ENCODE data around the gene NPR3.

The NPR3 gene

DNA sequence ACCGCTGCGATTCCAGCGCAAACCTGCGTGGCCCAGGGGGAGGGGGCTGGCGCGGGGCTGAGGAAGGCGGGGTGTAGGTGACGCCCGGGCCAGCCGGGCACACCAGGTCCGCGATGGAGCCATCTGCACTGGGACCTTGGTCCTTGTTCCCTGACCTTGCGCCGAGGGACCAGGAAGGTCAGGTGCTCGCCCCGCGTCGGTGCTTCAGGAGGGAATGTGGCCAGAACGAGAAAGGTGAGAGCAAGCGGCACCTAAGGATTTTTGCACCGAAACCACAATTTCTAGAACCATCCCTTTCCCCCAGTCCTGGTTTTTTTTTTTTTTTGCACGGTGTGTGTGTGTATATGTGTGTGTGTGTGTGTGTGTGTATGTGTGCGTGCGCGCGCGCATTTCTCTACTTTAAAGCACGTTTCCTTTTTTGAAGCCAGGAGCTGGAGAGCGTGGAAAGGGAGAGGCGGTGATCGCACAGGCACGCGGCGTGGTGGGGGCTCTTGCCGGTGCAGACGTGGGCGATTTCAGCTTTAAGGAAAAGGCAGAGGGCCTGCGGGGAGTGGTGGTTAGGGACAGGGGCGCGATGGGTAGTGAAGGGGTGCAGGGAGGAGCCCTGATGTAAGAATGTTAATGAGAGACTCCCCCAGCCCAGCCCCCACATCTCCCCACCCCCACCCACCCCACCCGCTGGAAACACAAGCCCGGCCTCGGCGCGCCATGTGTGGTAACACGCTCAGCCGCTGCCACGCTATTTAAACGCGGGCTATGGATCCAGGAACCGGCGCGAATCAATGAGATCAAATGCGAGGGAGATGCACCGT, at the start of gene NPR3:
NPR3 (plus strand) TSS at position 772 of the 812 bp plus-strand sequence. CDS start 456 bp downstream, outside the sequence.
- no peak for DNase-seq

- no peak for DNase-seq
Observed at GRCh38 chr5:32664523-32664922, 46.6 kb upstream of the NPR3 start.

DNA sequence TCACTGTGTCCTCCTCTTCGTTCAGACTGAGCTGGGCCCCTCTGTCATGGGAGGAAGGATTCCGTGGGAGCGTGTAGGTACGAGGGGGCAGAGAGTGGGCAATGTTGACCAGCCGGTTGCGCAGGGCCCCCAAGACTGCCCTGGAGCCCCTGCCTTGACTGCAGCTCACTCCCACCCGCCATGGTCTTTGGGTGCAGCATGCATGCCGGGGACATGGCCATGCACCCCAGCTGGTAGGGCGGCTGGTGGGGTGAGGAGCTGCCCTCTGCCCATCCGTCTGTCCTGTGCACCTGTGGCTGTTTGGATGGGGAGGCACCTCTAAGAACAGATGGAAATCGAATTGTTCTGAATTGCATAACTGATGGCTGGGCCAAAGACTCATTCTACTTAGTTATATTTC, 42.6 kb upstream of the NPR3 start:
- no peak for DNase-seq

DNA sequence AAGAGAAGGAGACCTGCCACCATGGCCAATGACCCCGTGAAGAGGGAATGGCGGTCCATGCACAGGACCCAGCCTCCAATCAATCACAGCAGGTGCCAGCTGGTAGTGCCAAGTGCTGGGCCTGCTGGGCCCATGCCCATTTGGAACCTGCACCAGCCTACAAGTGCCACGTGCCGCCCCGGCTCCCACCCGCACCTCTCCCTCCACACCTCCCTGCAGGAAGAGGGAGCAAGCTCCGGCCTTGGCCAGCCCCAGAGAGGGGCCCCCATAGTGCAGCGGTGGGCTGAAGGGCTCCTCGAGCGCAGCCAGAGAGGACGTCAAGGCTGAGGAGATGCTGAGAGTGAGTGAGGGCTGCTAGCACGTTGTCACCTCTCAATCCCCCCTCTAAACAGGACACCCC, 37.8 kb upstream of the NPR3 start:
- no peak for DNase-seq

DNA sequence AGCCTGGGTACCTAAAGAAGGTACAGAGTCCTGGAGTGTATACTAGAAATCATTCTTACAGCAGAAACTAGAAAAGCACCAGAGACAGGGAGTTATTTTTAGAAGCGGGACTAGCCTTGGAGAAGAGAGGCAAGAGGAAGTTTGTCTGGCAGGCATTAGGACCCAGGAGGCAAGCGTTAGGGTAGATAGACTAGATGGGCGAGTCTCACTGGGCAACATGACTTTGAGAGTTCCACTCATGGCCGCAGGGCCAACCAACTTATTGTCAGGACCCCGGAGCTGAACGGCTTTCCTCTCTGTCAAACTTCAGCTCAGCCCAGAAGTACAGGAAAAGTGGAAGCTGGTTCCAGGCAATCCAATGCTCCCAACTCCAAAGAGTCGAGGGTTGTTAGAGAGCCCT, 34.1 kb upstream of the NPR3 start:
- DNase-seq, result no peak

- no peak for DNase-seq
Observed at GRCh38 chr5:32678472-32678871, 32.6 kb upstream of the NPR3 start.

- no peak for DNase-seq
Observed at GRCh38 chr5:32679218-32679617, 31.9 kb upstream of the NPR3 start.

GRCh38 chr5:32680183-32680582, 30.9 kb upstream of the NPR3 start:
- DNase-seq, result no peak

DNA sequence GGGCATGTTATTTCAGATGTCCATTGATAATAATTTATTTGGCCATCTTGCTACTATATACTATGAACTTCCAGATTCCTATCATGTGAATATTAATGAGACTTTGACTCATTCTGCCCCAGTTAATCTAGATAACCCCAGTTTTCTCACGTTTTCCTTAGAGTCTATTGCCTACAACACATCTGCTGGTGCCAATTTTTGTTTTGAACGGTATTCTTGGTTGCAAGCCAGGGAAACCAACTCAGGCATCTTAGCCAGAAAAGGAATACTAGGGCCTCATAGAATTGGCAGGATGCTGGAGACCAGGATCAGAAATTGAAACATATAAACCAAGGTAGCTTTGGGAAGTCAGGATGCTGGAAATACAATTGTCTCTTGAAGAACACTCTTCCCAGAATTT, 28.0 kb upstream of the NPR3 start:
- no peak for DNase-seq

GRCh38 chr5:32684260-32684659, 26.9 kb upstream of the NPR3 start:
- no peak for DNase-seq

GRCh38 chr5:32686799-32687498, 24.2 kb upstream of the NPR3 start:
- no peak for DNase-seq

GRCh38 chr5:32687499-32687831, 23.7 kb upstream of the NPR3 start:
- no peak for DNase-seq

DNA sequence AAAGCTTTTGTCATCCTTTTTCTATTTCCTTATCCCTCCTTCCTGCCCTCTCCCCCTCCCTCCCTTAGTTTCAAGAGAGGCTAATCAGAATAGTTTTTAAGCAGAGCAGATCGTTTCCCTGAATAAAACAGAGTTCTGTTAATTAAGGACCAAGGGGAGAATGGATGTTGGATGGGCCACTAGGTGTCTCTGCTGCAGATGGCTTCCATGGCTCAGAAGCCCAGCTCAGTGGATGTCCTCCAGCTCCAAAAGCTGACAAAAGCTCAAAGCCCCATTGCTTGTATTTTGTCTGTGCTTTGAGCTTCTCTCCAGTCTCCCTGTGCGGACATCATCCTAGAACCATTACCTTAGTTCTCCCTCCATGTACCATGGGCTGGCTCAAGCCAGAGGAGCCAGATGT, 21.0 kb upstream of the NPR3 start:
- no peak for DNase-seq

- DNase-seq, result no peak
Observed at GRCh38 chr5:32690666-32691065, 20.5 kb upstream of the NPR3 start.

- DNase-seq, result no peak
Observed at GRCh38 chr5:32692036-32692746, 18.9 kb upstream of the NPR3 start.

GRCh38 chr5:32703957-32704356, 7.2 kb upstream of the NPR3 start:
- no peak for DNase-seq

DNA sequence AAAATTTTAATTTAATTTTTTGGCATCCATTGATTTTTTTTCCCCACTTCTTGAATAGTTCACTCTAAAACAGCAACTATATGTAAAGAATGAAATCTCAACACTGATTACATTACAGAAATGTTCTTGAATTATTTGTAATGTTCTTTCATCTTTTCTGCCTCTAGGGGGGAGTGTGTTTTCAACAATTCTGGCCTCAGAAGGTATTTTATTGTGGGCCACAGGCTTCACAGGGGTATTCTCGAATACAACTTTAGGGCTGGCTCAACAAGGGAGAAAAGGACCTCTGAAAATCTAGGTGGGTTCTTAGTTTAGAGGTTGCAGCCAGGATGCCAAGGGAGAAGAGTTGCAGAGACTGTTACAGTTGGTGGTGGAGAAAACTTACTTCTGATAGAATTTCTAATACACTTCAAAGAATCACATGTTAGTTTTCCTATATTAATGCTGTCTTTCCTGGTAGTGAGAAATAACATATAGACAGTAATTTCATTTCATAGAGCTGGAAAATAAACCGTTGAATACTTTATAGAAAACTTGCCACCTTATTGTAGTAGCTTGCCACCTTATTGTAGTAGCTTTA, 3.6 kb upstream of the NPR3 start:
- no peak for DNase-seq

GRCh38 chr5:32708949-32709348, 2.2 kb upstream of the NPR3 start:
- no peak for DNase-seq

- no peak for DNase-seq
Observed at GRCh38 chr5:32709750-32710549, 1.2 kb upstream of the NPR3 start.

GRCh38 chr5:32711362-32711680, 200 bp downstream of the NPR3 start:
- DNase-seq, result no peak

GRCh38 chr5:32711681-32712480, 760 bp downstream of the NPR3 start:
- DNase-seq, result no peak
